ENCODE results near the gene MMEL1. TPM values are rescaled to one million over a fixed set of nuclear protein-coding genes. Genes with fewer than 3 reads are reported as not detected.

Gene MMEL1
- total and polyA plus RNA-seq, 2 experiments from 2014 or later, result 0.57 to 0.90 TPM

DNA sequence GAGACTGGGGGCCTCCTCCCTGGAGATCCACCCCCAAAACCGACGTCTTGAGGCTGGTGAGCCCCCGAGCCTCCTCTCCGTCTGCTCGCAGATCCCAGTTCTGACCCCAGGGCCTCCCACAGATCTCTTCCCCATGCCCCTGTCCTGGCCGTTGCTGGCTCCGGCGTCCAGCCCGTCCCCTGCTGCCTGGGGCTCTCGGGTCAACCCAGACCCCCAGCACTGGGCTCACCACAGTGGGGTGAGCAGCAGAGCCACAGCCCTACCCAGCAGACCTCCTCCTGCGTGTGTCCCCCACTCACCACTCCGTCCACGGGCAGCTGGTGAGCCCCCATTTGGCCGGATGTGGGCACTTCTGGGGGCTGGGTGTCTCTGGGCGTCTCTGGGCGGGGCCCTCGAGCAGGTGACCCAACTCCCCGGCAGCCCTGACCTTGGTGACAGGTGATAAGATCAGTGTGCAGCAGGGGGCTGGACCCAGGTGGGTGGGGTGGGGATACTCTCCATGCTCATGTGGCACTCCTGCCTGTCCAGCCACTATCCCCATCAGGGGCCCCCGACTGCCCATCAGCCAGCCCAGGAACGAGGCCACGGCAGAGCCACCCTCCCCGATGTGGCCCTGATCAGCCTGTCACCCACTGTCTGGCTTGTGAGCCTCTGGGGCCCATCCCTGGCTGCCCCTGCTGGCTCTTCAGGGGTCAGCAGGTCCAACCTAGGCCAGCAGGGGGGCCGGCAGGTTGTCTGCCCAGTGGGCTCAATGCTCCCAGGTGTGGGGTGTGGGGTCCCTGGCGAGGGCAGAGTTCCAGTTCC is 75.9 kb downstream of the MMEL1 start:
- H3K36me3 ChIP-seq (ENCODE audit: insufficient read depth), result no peaks in the 10 kb centered on the region
- no peaks in the 10 kb centered on the region for H3K79me2 ChIP-seq (replicated peaks; ENCODE audit: insufficient read depth)
- H3K27me3 Mint-ChIP-seq (ENCODE audit: insufficient read depth, low read depth, poor library complexity), result peaks cover 3% of the 10 kb centered on the region
- H3K9me2 ChIP-seq (ENCODE audit: insufficient read depth), result no peaks in the 10 kb centered on the region
- no peak overlapping the region for H3K4me3 ChIP-seq
- no peak for DNase-seq (ENCODE audit: low spot score)
- no peaks in the 10 kb centered on the region for H3K9me3 Mint-ChIP-seq
- H3K36me3 Mint-ChIP-seq (ENCODE audit: low read depth), result no peaks in the 10 kb centered on the region; the same call in 2 of the 3 replicates
- no peak overlapping the region for H2AFZ ChIP-seq
- H3K27me3 ChIP-seq (ENCODE audit: insufficient read depth), result no peaks in the 10 kb centered on the region
- no peaks in the 10 kb centered on the region for H4K20me1 ChIP-seq (replicated peaks; ENCODE audit: insufficient read depth)
- TF ChIP-seq, protein P1, sequence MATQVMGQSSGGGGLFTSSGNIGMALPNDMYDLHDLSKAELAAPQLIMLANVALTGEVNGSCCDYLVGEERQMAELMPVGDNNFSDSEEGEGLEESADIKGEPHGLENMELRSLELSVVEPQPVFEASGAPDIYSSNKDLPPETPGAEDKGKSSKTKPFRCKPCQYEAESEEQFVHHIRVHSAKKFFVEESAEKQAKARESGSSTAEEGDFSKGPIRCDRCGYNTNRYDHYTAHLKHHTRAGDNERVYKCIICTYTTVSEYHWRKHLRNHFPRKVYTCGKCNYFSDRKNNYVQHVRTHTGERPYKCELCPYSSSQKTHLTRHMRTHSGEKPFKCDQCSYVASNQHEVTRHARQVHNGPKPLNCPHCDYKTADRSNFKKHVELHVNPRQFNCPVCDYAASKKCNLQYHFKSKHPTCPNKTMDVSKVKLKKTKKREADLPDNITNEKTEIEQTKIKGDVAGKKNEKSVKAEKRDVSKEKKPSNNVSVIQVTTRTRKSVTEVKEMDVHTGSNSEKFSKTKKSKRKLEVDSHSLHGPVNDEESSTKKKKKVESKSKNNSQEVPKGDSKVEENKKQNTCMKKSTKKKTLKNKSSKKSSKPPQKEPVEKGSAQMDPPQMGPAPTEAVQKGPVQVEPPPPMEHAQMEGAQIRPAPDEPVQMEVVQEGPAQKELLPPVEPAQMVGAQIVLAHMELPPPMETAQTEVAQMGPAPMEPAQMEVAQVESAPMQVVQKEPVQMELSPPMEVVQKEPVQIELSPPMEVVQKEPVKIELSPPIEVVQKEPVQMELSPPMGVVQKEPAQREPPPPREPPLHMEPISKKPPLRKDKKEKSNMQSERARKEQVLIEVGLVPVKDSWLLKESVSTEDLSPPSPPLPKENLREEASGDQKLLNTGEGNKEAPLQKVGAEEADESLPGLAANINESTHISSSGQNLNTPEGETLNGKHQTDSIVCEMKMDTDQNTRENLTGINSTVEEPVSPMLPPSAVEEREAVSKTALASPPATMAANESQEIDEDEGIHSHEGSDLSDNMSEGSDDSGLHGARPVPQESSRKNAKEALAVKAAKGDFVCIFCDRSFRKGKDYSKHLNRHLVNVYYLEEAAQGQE (IDR thresholded peaks at IDR 0.05; ENCODE audit: unreplicated experiment), result no peak
- TF ChIP-seq POLR2AphosphoS5 (IDR thresholded peaks at IDR 0.05; ENCODE audit: low read depth), result no peak
- no peak for TF ChIP-seq NANOG (IDR thresholded peaks at IDR 0.05; ENCODE audit: borderline replicate concordance)
- no peak overlapping the region for H3K27ac ChIP-seq (ENCODE audit: low read depth)
- H3K4me2 ChIP-seq, result no peak overlapping the region
- no peak overlapping the region; the same call in 1 of the 2 replicates for H3K27ac Mint-ChIP-seq
- no peaks in the 10 kb centered on the region for H3F3A ChIP-seq (replicated peaks; ENCODE audit: low read depth)
- H3K4me1 Mint-ChIP-seq, result peaks cover 7% of the 10 kb centered on the region; the same call in 2 of the 3 replicates
- no peak for ATAC-seq
- H3K4me3 Mint-ChIP-seq, result no peak overlapping the region
- H3K4me1 ChIP-seq (ENCODE audit: insufficient read depth), result no peaks in the 10 kb centered on the region

DNA sequence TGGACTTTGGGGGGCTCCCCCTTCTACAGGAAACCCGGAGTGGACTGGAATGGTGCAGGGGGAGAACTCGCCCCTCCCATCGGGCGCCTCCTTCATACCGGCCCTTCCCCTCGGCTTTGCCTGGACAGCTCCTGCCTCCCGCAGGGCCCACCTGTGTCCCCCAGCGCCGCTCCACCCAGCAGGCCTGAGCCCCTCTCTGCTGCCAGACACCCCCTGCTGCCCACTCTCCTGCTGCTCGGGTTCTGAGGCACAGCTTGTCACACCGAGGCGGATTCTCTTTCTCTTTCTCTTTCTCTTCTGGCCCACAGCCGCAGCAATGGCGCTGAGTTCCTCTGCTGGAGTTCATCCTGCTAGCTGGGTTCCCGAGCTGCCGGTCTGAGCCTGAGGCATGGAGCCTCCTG is 76.5 kb downstream of the MMEL1 start, which contains the start of gene TNFRSF14:
Gene TNFRSF14, plus strand, starts transcription at position 95 of the 401 bp plus-strand sequence. Its CDS starts 294 bp downstream, at position 389.
- no peaks in the 10 kb centered on the region for H3F3A ChIP-seq (replicated peaks; ENCODE audit: low read depth)
- H3K27ac Mint-ChIP-seq, result no peak within 1 kb of the TSS; the same call in 1 of the 2 replicates
- no peaks in the 10 kb centered on the region for H3K27me3 ChIP-seq (ENCODE audit: insufficient read depth)
- no peaks in the 10 kb centered on the region for H3K79me2 ChIP-seq (replicated peaks; ENCODE audit: insufficient read depth)
- H3K9me3 Mint-ChIP-seq, result no peaks in the 10 kb centered on the region
- H3K4me2 ChIP-seq, result no peak within 1 kb of the TSS
- peaks cover 3% of the 10 kb centered on the region for H3K27me3 Mint-ChIP-seq (ENCODE audit: insufficient read depth, low read depth, poor library complexity)
- no peaks in the 10 kb centered on the region for H3K4me1 ChIP-seq (ENCODE audit: insufficient read depth)
- no peak for DNase-seq (ENCODE audit: low spot score)
- no peak within 1 kb of the TSS for H2AFZ ChIP-seq
- peaks cover 7% of the 10 kb centered on the region; the same call in 2 of the 3 replicates for H3K4me1 Mint-ChIP-seq
- no peaks in the 10 kb centered on the region for H3K9me2 ChIP-seq (ENCODE audit: insufficient read depth)
- no peaks in the 10 kb centered on the region; the same call in 2 of the 3 replicates for H3K36me3 Mint-ChIP-seq (ENCODE audit: low read depth)
- H3K36me3 ChIP-seq (ENCODE audit: insufficient read depth), result no peaks in the 10 kb centered on the region
- H4K20me1 ChIP-seq (replicated peaks; ENCODE audit: insufficient read depth), result no peaks in the 10 kb centered on the region
- H3K4me3 ChIP-seq, result no peak within 1 kb of the TSS
- no peak within 1 kb of the TSS for H3K4me3 Mint-ChIP-seq
- no peak within 1 kb of the TSS for H3K27ac ChIP-seq (ENCODE audit: low read depth)
- peak; percentile 24 for ATAC-seq
- TF ChIP-seq POLR2AphosphoS5 (IDR thresholded peaks at IDR 0.05; ENCODE audit: low read depth) (no peak), EZH2phosphoT487 (IDR thresholded peaks at IDR 0.05; ENCODE audit: unreplicated experiment) (no peak), ZNF331 (CRISPR knock-in tag; IDR thresholded peaks at IDR 0.05; ENCODE audit: low read depth) (no peak), ZNF114 (CRISPR knock-in tag; IDR thresholded peaks at IDR 0.05) (no peak), NANOG (IDR thresholded peaks at IDR 0.05; ENCODE audit: borderline replicate concordance) (no peak), STAT1 (IDR thresholded peaks at IDR 0.05; ENCODE audit: unreplicated experiment) (no peak)
- TF ChIP-seq, protein P2, sequence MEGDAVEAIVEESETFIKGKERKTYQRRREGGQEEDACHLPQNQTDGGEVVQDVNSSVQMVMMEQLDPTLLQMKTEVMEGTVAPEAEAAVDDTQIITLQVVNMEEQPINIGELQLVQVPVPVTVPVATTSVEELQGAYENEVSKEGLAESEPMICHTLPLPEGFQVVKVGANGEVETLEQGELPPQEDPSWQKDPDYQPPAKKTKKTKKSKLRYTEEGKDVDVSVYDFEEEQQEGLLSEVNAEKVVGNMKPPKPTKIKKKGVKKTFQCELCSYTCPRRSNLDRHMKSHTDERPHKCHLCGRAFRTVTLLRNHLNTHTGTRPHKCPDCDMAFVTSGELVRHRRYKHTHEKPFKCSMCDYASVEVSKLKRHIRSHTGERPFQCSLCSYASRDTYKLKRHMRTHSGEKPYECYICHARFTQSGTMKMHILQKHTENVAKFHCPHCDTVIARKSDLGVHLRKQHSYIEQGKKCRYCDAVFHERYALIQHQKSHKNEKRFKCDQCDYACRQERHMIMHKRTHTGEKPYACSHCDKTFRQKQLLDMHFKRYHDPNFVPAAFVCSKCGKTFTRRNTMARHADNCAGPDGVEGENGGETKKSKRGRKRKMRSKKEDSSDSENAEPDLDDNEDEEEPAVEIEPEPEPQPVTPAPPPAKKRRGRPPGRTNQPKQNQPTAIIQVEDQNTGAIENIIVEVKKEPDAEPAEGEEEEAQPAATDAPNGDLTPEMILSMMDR (conservative IDR thresholded peaks at IDR 0.05; ENCODE audit: low read depth in 2 of 2), result no peak
- TF ChIP-seq, protein P1 (IDR thresholded peaks at IDR 0.05; ENCODE audit: unreplicated experiment), result no peak
- TF ChIP-seq, protein P3, sequence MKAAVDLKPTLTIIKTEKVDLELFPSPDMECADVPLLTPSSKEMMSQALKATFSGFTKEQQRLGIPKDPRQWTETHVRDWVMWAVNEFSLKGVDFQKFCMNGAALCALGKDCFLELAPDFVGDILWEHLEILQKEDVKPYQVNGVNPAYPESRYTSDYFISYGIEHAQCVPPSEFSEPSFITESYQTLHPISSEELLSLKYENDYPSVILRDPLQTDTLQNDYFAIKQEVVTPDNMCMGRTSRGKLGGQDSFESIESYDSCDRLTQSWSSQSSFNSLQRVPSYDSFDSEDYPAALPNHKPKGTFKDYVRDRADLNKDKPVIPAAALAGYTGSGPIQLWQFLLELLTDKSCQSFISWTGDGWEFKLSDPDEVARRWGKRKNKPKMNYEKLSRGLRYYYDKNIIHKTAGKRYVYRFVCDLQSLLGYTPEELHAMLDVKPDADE (IDR thresholded peaks at IDR 0.05), result no peak

Measured in GM23338 (cell line).